C4-2B (cell line): Measurements from ENCODE around the gene CARD8.

Source experiments
- H3K27ac ChIP-seq: fragments of 450-650 bp; 2 replicates; pipeline ENCODE4 v1.5.1; 2017
- ZFX ChIP-seq: fragments of 450-650 bp; IDR thresholded peaks from 2 replicates; pipeline ENCODE4 v1.6.1; 2017
- TF ChIP-seq, protein P1 (sequence below): fragments of 450-650 bp; conservative IDR thresholded peaks from 2 replicates; pipeline ENCODE4 v1.5.1; 2017; ENCODE audit warnings: mild to moderate bottlenecking

Gene CARD8, protein sequence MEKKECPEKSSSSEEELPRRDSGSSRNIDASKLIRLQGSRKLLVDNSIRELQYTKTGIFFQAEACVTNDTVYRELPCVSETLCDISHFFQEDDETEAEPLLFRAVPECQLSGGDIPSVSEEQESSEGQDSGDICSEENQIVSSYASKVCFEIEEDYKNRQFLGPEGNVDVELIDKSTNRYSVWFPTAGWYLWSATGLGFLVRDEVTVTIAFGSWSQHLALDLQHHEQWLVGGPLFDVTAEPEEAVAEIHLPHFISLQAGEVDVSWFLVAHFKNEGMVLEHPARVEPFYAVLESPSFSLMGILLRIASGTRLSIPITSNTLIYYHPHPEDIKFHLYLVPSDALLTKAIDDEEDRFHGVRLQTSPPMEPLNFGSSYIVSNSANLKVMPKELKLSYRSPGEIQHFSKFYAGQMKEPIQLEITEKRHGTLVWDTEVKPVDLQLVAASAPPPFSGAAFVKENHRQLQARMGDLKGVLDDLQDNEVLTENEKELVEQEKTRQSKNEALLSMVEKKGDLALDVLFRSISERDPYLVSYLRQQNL

DNA sequence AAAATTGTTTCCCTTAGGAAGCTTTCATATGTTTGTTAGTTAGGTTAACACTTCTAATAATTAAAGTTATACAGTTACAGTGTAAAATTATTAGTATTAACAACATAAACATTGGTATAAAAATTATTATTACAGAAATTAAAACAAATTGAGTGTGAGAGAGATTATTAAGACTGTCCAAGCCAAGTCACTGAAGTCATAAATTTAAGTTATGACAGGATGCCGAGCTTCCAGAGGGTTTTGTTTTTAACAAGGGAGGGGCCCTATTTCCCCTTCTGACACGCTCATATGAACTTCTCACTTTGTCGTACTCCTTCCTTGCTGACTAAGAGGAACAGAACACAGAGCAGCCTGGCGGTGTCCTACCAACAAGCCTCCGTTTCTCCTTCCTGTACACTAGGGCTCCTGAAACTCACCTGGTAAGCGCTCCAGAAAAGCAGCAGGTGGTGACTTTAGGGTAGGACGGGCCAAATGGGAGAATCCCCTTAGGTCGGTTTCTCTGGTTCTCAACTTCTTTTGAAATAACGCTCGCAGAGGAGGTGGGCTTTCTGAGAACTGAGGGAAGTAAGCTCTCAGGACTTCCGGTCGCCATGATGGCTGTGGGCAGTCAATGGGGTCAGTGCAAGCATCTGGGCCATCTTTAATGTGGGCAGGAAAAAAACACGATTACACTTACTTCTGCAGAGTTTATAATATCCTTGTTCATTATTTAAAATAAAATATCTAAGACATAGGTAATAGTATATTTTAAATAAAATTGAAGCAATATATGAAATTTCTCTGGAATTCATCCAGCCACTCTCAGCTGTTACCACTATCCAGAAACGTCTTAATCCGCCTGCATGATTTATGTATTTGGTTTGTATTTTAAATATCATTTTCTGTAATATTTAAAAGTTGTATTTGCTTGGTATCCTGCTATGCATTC is at the start of gene CARD8:
TSS of gene CARD8 (minus strand) at position 537 of the 928 bp plus-strand sequence. CDS start 14,892 bp downstream, outside the sequence.
- TF ChIP-seq ZFX = no peak
- TF ChIP-seq, protein P1, sequence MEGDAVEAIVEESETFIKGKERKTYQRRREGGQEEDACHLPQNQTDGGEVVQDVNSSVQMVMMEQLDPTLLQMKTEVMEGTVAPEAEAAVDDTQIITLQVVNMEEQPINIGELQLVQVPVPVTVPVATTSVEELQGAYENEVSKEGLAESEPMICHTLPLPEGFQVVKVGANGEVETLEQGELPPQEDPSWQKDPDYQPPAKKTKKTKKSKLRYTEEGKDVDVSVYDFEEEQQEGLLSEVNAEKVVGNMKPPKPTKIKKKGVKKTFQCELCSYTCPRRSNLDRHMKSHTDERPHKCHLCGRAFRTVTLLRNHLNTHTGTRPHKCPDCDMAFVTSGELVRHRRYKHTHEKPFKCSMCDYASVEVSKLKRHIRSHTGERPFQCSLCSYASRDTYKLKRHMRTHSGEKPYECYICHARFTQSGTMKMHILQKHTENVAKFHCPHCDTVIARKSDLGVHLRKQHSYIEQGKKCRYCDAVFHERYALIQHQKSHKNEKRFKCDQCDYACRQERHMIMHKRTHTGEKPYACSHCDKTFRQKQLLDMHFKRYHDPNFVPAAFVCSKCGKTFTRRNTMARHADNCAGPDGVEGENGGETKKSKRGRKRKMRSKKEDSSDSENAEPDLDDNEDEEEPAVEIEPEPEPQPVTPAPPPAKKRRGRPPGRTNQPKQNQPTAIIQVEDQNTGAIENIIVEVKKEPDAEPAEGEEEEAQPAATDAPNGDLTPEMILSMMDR = no peak
- H3K27ac ChIP-seq = peak within 1 kb of the TSS; percentile 79

- no peak overlapping the region for H3K27ac ChIP-seq
- TF ChIP-seq ZFX = no peak
- TF ChIP-seq, protein P1 = no peak
Measured at GRCh38 chr19:48303866-48304265, 48.2 kb upstream of the CARD8 start.

DNA sequence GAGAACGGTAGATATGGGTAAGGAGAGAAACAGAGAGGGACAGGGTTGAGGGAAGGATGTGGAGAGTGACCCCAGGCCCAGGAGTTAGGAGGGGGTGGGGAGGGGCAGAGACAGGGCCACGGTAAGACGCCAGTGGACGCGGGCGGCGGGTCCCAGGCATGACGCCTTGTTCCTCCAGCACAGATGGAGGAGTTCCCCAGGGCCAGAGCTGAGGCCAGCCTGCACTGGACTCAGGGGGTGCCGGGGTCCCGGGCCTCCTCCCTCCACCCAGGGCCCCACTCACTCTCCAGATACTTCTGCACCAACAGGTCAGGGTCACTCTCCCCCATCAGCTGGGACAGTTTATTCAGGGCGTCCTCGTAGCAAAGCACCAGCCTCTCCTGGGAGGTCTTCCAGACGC is 47.7 kb upstream of the CARD8 start:
- H3K27ac ChIP-seq = no peak overlapping the region
- no peak for TF ChIP-seq ZFX
- TF ChIP-seq, protein P1 = no peak

GRCh38 chr19:48302600-48302959 is 46.9 kb upstream of the CARD8 start:
- TF ChIP-seq ZFX = no peak
- TF ChIP-seq, protein P1 = no peak

GRCh38 chr19:48301886-48302599 is 46.3 kb upstream of the CARD8 start:
- no peak overlapping the region for H3K27ac ChIP-seq
- TF ChIP-seq ZFX = no peak
- TF ChIP-seq, protein P1 = no peak

More at GRCh38 chr19:48302600-48302959, 46.9 kb upstream of the CARD8 start:
- no peak overlapping the region for H3K27ac ChIP-seq

DNA sequence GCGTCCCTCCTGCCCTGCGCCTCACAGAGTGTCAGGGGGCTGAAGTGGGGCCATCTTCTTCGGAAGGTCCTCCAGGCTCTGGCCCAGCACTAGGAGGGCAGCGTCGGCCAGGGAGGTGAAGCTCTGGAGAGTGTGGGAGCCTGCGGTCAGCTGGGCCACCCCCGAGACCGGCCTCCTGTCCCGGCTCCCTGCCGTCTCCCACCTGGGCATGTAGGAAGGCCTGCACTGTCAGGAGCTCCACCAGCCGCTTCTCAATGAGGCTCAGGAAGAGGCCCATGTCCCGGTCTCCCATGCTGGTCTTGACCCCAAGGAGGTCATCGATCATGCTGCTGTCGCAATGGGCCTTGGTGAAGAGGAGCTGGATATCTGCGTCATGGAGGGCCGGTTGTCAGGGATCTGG is 42.3 kb upstream of the CARD8 start:
- no peak overlapping the region for H3K27ac ChIP-seq
- no peak for TF ChIP-seq ZFX
- TF ChIP-seq, protein P1 = no peak
